ENCODE results near the gene ADAMTS5. TPM values are rescaled to one million over a fixed set of nuclear protein-coding genes. Genes with fewer than 3 reads are reported as not detected.

Gene ADAMTS5
- total RNA-seq, 4 donors from 2014 or later: 13.5 to 29.3 (median 21.3) TPM

GRCh38 chr21:26958788-26959187 lies 8.1 kb downstream of the ADAMTS5 start:
- TF ChIP-seq, protein P1, sequence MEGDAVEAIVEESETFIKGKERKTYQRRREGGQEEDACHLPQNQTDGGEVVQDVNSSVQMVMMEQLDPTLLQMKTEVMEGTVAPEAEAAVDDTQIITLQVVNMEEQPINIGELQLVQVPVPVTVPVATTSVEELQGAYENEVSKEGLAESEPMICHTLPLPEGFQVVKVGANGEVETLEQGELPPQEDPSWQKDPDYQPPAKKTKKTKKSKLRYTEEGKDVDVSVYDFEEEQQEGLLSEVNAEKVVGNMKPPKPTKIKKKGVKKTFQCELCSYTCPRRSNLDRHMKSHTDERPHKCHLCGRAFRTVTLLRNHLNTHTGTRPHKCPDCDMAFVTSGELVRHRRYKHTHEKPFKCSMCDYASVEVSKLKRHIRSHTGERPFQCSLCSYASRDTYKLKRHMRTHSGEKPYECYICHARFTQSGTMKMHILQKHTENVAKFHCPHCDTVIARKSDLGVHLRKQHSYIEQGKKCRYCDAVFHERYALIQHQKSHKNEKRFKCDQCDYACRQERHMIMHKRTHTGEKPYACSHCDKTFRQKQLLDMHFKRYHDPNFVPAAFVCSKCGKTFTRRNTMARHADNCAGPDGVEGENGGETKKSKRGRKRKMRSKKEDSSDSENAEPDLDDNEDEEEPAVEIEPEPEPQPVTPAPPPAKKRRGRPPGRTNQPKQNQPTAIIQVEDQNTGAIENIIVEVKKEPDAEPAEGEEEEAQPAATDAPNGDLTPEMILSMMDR (IDR thresholded peaks at IDR 0.05): no peak
- TF ChIP-seq POLR2A (IDR thresholded peaks at IDR 0.05): no peak
- no peak for DNase-seq
- intact Hi-C loops (cut with DNase I): no loop called here
- 61 to 69% methylated on average over 2 of the region's 2 CpGs for WGBS, 2 donors
- H3K4me1 ChIP-seq: peaks cover 10 to 11% of the 10 kb centered on the region in 2 donors
- no peak overlapping the region for H3K27ac ChIP-seq
- H3K9me3 ChIP-seq: no peaks in the 10 kb centered on the region
- H3K4me3 ChIP-seq (replicated peaks in 1 of 3): no peak overlapping the region
- no peaks in the 10 kb centered on the region for H3K27me3 ChIP-seq
- no peaks in the 10 kb centered on the region for H3K36me3 ChIP-seq

DNA sequence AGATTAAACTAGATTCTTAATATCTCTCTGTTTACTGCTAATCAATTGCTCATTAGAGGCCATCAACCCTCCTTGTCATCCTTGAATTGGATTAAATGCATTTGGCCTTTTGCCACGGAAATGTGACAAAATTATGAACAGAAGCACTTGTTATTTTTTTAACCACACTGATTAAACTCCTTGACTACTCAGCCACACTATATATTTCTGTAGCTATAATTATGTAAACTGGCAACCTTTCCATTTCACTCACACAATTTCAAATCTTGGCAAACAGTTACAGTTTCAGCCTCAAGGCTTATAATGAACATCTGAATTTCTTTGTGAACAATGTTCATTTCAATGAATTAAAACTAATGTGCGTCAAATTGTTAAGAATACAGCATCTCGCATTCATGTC lies 10.1 kb downstream of the ADAMTS5 start:
- peaks cover 0 to 4% of the 10 kb centered on the region in 2 donors for H3K4me1 ChIP-seq
- H3K36me3 ChIP-seq: no peaks in the 10 kb centered on the region
- TF ChIP-seq, protein P1 (IDR thresholded peaks at IDR 0.05): no peak
- TF ChIP-seq POLR2A (IDR thresholded peaks at IDR 0.05): no peak
- DNase-seq: no peak
- intact Hi-C loops (cut with DNase I): no loop called here
- WGBS, 2 donors: 83 to 89% methylated on average over 3 of the region's 3 CpGs
- no peaks in the 10 kb centered on the region for H3K27me3 ChIP-seq
- no peaks in the 10 kb centered on the region for H3K9me3 ChIP-seq
- no peak overlapping the region for H3K27ac ChIP-seq
- no peak overlapping the region for H3K4me3 ChIP-seq (replicated peaks in 1 of 3)

DNA sequence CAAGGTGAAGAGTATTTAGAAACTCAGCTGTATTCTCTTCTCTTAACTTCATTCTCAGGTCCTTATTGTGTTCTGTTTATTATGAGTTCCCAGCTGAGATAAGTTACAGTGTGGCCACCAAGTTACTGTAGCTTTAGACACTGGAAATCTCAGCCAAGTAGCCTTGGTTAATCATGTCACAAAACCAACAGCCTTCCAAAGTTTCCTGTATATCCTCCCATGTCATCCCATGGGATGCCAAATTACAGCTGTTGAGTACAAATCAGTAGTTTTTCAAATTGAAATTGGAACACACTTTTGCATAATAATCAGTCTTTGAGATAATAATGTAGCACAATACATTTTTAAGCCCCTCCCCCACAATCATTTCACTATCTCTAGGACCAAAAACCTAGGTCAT lies 10.7 kb downstream of the ADAMTS5 start:
- H3K4me1 ChIP-seq: peaks cover 0 to 4% of the 10 kb centered on the region in 2 donors
- H3K9me3 ChIP-seq: no peaks in the 10 kb centered on the region
- no peak overlapping the region for H3K4me3 ChIP-seq (replicated peaks in 1 of 3)
- H3K27me3 ChIP-seq: no peaks in the 10 kb centered on the region
- TF ChIP-seq POLR2A (IDR thresholded peaks at IDR 0.05): no peak
- TF ChIP-seq, protein P1 (IDR thresholded peaks at IDR 0.05): no peak
- no peaks in the 10 kb centered on the region for H3K36me3 ChIP-seq
- H3K27ac ChIP-seq: no peak overlapping the region
- intact Hi-C loops (cut with DNase I): no loop called here
- no peak for DNase-seq

DNA sequence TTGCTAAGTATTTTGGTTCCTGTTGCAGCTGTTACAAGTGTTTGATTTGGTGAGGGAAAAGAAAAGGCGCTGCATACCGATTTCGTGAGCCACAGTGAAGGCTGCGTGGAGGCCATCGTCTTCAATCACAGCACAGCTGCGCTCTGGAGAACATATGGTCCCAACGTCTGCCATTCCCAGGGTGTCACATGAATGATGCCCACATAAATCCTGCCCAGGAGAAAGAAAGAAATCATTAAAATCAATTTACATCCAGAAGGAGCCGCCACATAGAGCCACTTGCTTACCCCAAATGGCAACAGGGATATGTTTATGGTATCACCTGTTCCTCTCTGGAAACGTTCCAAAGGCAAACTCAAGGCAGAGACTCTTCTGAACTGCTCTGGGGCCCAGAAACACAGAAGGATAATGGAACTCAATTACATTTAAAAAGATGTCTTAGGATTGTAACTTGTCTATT lies 12.2 kb downstream of the ADAMTS5 start:
- no peak for DNase-seq
- intact Hi-C loops (cut with DNase I): no loop called here
- Histone ChIP-seq H3K27ac (no peak overlapping the region), H3K9me3 (no peaks in the 10 kb centered on the region), H3K27me3 (no peaks in the 10 kb centered on the region), H3K4me3 (replicated peaks in 1 of 3) (no peak overlapping the region), H3K4me1 (peaks cover 4% of the 10 kb centered on the region in 2 donors), H3K36me3 (no peaks in the 10 kb centered on the region)
- no peak for TF ChIP-seq POLR2A (IDR thresholded peaks at IDR 0.05)
- TF ChIP-seq, protein P1 (IDR thresholded peaks at IDR 0.05): no peak
- WGBS, 2 donors: 89 to 93% methylated on average over 9 of the region's 9 CpGs

GRCh38 chr21:26952374-26953066 lies 14.4 kb downstream of the ADAMTS5 start:
- Histone ChIP-seq H3K4me3 (replicated peaks in 1 of 3) (no peak overlapping the region), H3K4me1 (peaks cover 4 to 8% of the 10 kb centered on the region in 2 donors), H3K36me3 (no peaks in the 10 kb centered on the region), H3K9me3 (no peaks in the 10 kb centered on the region), H3K27ac (no peak overlapping the region), H3K27me3 (no peaks in the 10 kb centered on the region)
- TF ChIP-seq, protein P1 (IDR thresholded peaks at IDR 0.05): no peak
- TF ChIP-seq POLR2A (IDR thresholded peaks at IDR 0.05): no peak
- intact Hi-C loops (cut with DNase I): no loop called here
- WGBS, 2 donors: 73 to 74% methylated on average over 9 of the region's 9 CpGs
- DNase-seq: no peak

All from thyroid gland (tissue), 4 donors.